ENCODE results near the gene DYRK4. TPM values are rescaled to one million over a fixed set of nuclear protein-coding genes. Genes with fewer than 3 reads are reported as not detected.

Gene DYRK4
- polyA plus RNA-seq, 1 donor (not counting 4 experiments of a cell fraction or from before 2014, with no cell fraction given): 64.6 TPM

GRCh38 chr12:4566474-4566873 lies 4.5 kb downstream of the DYRK4 start:
- dilution Hi-C loops (cut with MboI; ENCODE audit: extremely low pct_ligation_motif_present, low sequenced_read_pairs): no loop called here
- FAIRE-seq (no peak), DNase-seq (ENCODE audit: low read depth, low spot score) (no peak)
- Histone ChIP-seq H3K4me1 (ENCODE audit: control insufficient read depth, extremely low read depth, insufficient read depth, low read length) (no peaks in the 10 kb centered on the region), H3K9me1 (ENCODE audit: control insufficient read depth, extremely low read depth, insufficient read depth, low read length) (no peaks in the 10 kb centered on the region), H3K9me3 (ENCODE audit: control insufficient read depth, low read depth, low read length) (no peaks in the 10 kb centered on the region), H3K36me3 (ENCODE audit: control insufficient read depth in 2 of 2, extremely low read depth in 1 of 2, insufficient read depth in 2 of 2, low read length in 2 of 2) (no peaks in the 10 kb centered on the region), H3K4me3 (ENCODE audit: control insufficient read depth in 2 of 3, extremely low read depth in 1 of 3, insufficient read depth in 2 of 3, low read depth in 1 of 3, low read length in 3 of 3) (no peak overlapping the region), H3K27ac (ENCODE audit: control insufficient read depth, insufficient read depth, low read length) (no peak overlapping the region), H3K4me2 (ENCODE audit: control insufficient read depth, extremely low read depth, insufficient read depth, low read depth, low read length) (no peak overlapping the region), H3K9ac (ENCODE audit: control insufficient read depth, extremely low read depth, insufficient read depth, low read length) (no peak overlapping the region), H4K20me1 (ENCODE audit: control insufficient read depth, extremely low read depth, insufficient read depth, low read length) (no peaks in the 10 kb centered on the region), H3K79me2 (ENCODE audit: control insufficient read depth, insufficient read depth, low read length) (no peaks in the 10 kb centered on the region), H3K27me3 (ENCODE audit: control insufficient read depth, extremely low read depth, insufficient read depth, low read length) (peaks cover 4% of the 10 kb centered on the region), H2AFZ (ENCODE audit: control insufficient read depth, low read length) (no peak overlapping the region)
- TF ChIP-seq EZH2 (IDR thresholded peaks at IDR 0.05; ENCODE audit: low read length): no peak
- TF ChIP-seq, protein P1, sequence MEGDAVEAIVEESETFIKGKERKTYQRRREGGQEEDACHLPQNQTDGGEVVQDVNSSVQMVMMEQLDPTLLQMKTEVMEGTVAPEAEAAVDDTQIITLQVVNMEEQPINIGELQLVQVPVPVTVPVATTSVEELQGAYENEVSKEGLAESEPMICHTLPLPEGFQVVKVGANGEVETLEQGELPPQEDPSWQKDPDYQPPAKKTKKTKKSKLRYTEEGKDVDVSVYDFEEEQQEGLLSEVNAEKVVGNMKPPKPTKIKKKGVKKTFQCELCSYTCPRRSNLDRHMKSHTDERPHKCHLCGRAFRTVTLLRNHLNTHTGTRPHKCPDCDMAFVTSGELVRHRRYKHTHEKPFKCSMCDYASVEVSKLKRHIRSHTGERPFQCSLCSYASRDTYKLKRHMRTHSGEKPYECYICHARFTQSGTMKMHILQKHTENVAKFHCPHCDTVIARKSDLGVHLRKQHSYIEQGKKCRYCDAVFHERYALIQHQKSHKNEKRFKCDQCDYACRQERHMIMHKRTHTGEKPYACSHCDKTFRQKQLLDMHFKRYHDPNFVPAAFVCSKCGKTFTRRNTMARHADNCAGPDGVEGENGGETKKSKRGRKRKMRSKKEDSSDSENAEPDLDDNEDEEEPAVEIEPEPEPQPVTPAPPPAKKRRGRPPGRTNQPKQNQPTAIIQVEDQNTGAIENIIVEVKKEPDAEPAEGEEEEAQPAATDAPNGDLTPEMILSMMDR (optimal IDR thresholded peaks at IDR 0.05 in 1 of 3, IDR thresholded peaks at IDR 0.05 in 1 of 3, conservative IDR thresholded peaks at IDR 0.05 in 1 of 3; ENCODE audit: extremely low read depth in 1 of 3, insufficient read depth in 2 of 3, low read length in 3 of 3): no peak

DNA sequence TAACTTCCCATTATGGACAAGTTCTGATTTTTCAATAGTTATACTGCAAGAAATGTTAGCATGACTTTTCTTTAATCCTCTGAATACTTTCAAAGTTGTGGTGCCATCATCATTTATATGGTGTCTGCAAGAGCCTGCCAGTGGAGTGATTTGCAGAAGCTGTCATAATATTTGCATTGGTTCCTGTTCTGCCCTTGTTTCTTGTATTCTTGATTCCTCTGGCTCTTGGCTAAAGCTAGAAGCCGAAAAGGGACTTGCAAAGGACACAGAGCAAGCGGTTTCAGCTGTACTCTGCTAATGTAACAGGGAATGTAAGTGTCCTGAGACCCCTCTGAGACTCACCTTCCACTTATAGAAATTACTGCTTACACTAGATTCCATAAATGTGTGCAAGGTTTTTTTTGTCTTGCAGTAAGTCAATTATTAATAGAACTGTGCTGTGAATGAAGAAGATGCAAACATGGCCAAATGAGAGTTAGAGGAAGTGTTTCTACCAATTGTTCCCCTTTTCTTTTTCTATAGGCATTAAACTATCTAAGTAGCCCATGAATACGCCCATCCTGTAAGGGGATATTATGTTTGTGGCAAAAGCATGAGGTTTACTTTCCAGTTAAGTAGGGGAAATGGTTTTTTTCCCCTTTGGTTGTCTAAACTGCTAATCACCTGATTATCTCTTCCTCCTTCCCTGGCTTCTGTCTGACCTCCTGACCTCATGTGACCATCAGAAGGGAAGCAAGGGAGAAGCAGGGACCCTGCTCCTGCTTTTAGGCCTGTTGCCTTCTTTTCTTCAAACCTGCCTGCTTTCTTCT lies 5.3 kb downstream of the DYRK4 start:
- Histone ChIP-seq H3K4me2 (ENCODE audit: control insufficient read depth, extremely low read depth, insufficient read depth, low read depth, low read length) (no peak overlapping the region), H4K20me1 (ENCODE audit: control insufficient read depth, extremely low read depth, insufficient read depth, low read length) (no peaks in the 10 kb centered on the region), H2AFZ (ENCODE audit: control insufficient read depth, low read length) (no peak overlapping the region), H3K27me3 (ENCODE audit: control insufficient read depth, extremely low read depth, insufficient read depth, low read length) (peaks cover 3% of the 10 kb centered on the region), H3K9me1 (ENCODE audit: control insufficient read depth, extremely low read depth, insufficient read depth, low read length) (no peaks in the 10 kb centered on the region), H3K4me3 (ENCODE audit: control insufficient read depth in 2 of 3, extremely low read depth in 1 of 3, insufficient read depth in 2 of 3, low read depth in 1 of 3, low read length in 3 of 3) (no peak overlapping the region), H3K9me3 (ENCODE audit: control insufficient read depth, low read depth, low read length) (no peaks in the 10 kb centered on the region), H3K79me2 (ENCODE audit: control insufficient read depth, insufficient read depth, low read length) (no peaks in the 10 kb centered on the region), H3K27ac (ENCODE audit: control insufficient read depth, insufficient read depth, low read length) (no peak overlapping the region), H3K9ac (ENCODE audit: control insufficient read depth, extremely low read depth, insufficient read depth, low read length) (no peak overlapping the region), H3K4me1 (ENCODE audit: control insufficient read depth, extremely low read depth, insufficient read depth, low read length) (no peaks in the 10 kb centered on the region), H3K36me3 (ENCODE audit: control insufficient read depth in 2 of 2, extremely low read depth in 1 of 2, insufficient read depth in 2 of 2, low read length in 2 of 2) (no peaks in the 10 kb centered on the region)
- no peak for TF ChIP-seq EZH2 (IDR thresholded peaks at IDR 0.05; ENCODE audit: low read length)
- TF ChIP-seq, protein P1 (optimal IDR thresholded peaks at IDR 0.05 in 1 of 3, IDR thresholded peaks at IDR 0.05 in 1 of 3, conservative IDR thresholded peaks at IDR 0.05 in 1 of 3; ENCODE audit: extremely low read depth in 1 of 3, insufficient read depth in 2 of 3, low read length in 3 of 3): no peak
- FAIRE-seq (no peak), DNase-seq (ENCODE audit: low read depth, low spot score) (no peak)
- dilution Hi-C loops (cut with MboI; ENCODE audit: extremely low pct_ligation_motif_present, low sequenced_read_pairs): no loop called here
